HepG2 (cell line): Measurements from ENCODE around the gene FMN2. TPM values are rescaled to one million over a fixed set of nuclear protein-coding genes. Genes with fewer than 3 reads are reported as not detected.

Experiments
- ATAC-seq: fragments of 200-7000 bp; cut with Tn5 transposase; 3 replicates; pipeline ENCODE4 v1.9.1; 2020; ENCODE audit warnings: mild to moderate bottlenecking, moderate library complexity
- BruUV-seq: library from RNA; stranded (reverse); fragments of 400-500 nt; replicated peaks from 2 replicates; lab custom pipeline; 2021; lab: Mats Ljungman, UMichigan
- CTCF ChIA-PET: fragments of 300-600 bp; formaldehyde crosslinking; extraction: SDS; loops from one replicate; lab custom pipeline; 2021; ENCODE audit warnings: low total read pairs, inconsistent platforms, low intra/inter-chr PET ratio; lab: Yijun Ruan, JAX
- POLR2A ChIA-PET: fragments of 350-600 bp; sonication (Branson Sonifier 250); formaldehyde crosslinking; loops from one replicate; lab custom pipeline; 2020; ENCODE audit warnings: antibody characterized with exemption, inconsistent platforms; lab: Yijun Ruan, JAX
- DNase-seq: peaks from one replicate; pipeline ENCODE4 v3.0.0-alpha.2; 2015; ENCODE audit warnings: low spot score
- FAIRE-seq: peaks from 3 replicates; lab custom pipeline; 2011; peaks lifted over from hg19 to GRCh38; lab: Jason Lieb, UNC
- H2AFZ ChIP-seq: one replicate; pipeline ENCODE4 v1.6.1; 2011; ENCODE audit warnings: low read length, inconsistent platforms
- H3K27ac ChIP-seq: fragments of 300-600 bp; 3 replicates; pipeline ENCODE4 v1.8.0; 2011; ENCODE audit warnings: mixed run types, mild to moderate bottlenecking, mixed read lengths, low read length, inconsistent platforms; ENCODE audit not compliant: insufficient read depth; ENCODE audit errors: extremely low read length
- H3K27me3 ChIP-seq, 2 experiments: fragments of 200-600 bp in 1 of 2; 2 replicates in 1 of 2; 3 replicates in 1 of 2; pipeline versions ENCODE4 v1.6.0 to v1.8.0; 2011; ENCODE audit warnings: low read length in 2 of 2, mild to moderate bottlenecking in 2 of 2, moderate library complexity in 2 of 2, inconsistent platforms in 1 of 2; ENCODE audit not compliant: insufficient read depth in 2 of 2, control insufficient read depth in 1 of 2
- H3K36me3 ChIP-seq, 2 experiments: fragments of 200-600 bp in 1 of 2; replicated peaks in 1 of 2; 2 replicates in 1 of 2; 3 replicates in 1 of 2; pipeline versions ENCODE4 v1.5.1 to v1.8.0; 2011; ENCODE audit warnings: low read length in 2 of 2, inconsistent platforms in 1 of 2; ENCODE audit not compliant: insufficient read depth in 2 of 2, control insufficient read depth in 1 of 2
- H3K4me1 ChIP-seq: 2 replicates; pipeline ENCODE4 v1.5.1; 2012; ENCODE audit warnings: low read length, inconsistent platforms; ENCODE audit not compliant: insufficient read depth
- H3K4me2 ChIP-seq: 2 replicates; pipeline ENCODE4 v1.6.0; 2011; ENCODE audit warnings: low read depth, low read length, inconsistent platforms
- H3K4me3 ChIP-seq, 3 experiments: fragments of 200-600 bp in 1 of 3; sonication (generic), shearing (Covaris generic) in 1 of 3; replicated peaks in 1 of 3; 2 replicates each; pipeline ENCODE4 v1.5.1; 2011 to 2016; ENCODE audit warnings: low read length in 3 of 3, inconsistent platforms in 2 of 3, low read depth in 2 of 3, mild to moderate bottlenecking in 2 of 3, control low read depth in 1 of 3, mixed read lengths in 1 of 3; ENCODE audit not compliant: insufficient read depth in 1 of 3
- H3K79me2 ChIP-seq: one replicate; pipeline ENCODE4 v1.6.1; 2011; ENCODE audit warnings: low read length, inconsistent platforms; ENCODE audit not compliant: insufficient read depth
- H3K9ac ChIP-seq: 2 replicates; pipeline ENCODE4 v1.6.0; 2011; ENCODE audit warnings: mild to moderate bottlenecking, low read depth, low read length, inconsistent platforms; ENCODE audit not compliant: insufficient read depth
- H3K9me3 ChIP-seq: 2 replicates; pipeline ENCODE4 v1.5.1; 2012; ENCODE audit warnings: mild to moderate bottlenecking, low read length
- H4K20me1 ChIP-seq: 2 replicates; pipeline ENCODE4 v1.6.0; 2011; ENCODE audit warnings: inconsistent platforms, mild to moderate bottlenecking, low read length, moderate library complexity; ENCODE audit not compliant: insufficient read depth
- ATF7-NPFF ChIP-seq: sonication (generic); formaldehyde crosslinking; IDR thresholded peaks from 2 replicates; pipeline ENCODE4 v1.8.1; 2023; ENCODE audit warnings: mild to moderate bottlenecking, low read depth, missing genetic modification reagents, moderate library complexity
- GATAD2A ChIP-seq: IDR thresholded peaks from 2 replicates; pipeline ENCODE4 v1.6.1; 2016
- GTF3A ChIP-seq: sonication (generic); formaldehyde crosslinking; conservative IDR thresholded peaks from 2 replicates; pipeline ENCODE4 v1.4.0; 2020; ENCODE audit warnings: mild to moderate bottlenecking, missing genetic modification reagents
- HDAC1 ChIP-seq: sonication (generic); formaldehyde crosslinking; IDR thresholded peaks from 2 replicates; pipeline ENCODE4 v1.5.1; 2020; ENCODE audit warnings: mild to moderate bottlenecking, missing genetic modification reagents
- MYC ChIP-seq: sonication (generic); formaldehyde crosslinking; IDR thresholded peaks from 2 replicates; pipeline ENCODE4 v1.9.0; 2021; ENCODE audit warnings: missing genetic modification reagents, borderline replicate concordance
- NFIB ChIP-seq: sonication (generic); formaldehyde crosslinking; IDR thresholded peaks from 2 replicates; pipeline ENCODE4 v1.9.0; 2021; ENCODE audit warnings: missing genetic modification reagents, mild to moderate bottlenecking, borderline replicate concordance
- PRPF4 ChIP-seq: fragments of 200-400 bp; formaldehyde crosslinking; IDR thresholded peaks from 2 replicates; pipeline ENCODE4 v1.6.1; 2016; ENCODE audit warnings: low read length, low read depth; ENCODE audit not compliant: poor library complexity, severe bottlenecking
- TEAD2 ChIP-seq: sonication (generic); formaldehyde crosslinking; IDR thresholded peaks from 2 replicates; pipeline ENCODE4 v1.9.0; 2021; ENCODE audit warnings: missing genetic modification reagents
- TSC22D2 ChIP-seq: sonication (generic); formaldehyde crosslinking; IDR thresholded peaks from 2 replicates; pipeline ENCODE4 v1.5.1; 2020; ENCODE audit warnings: missing genetic modification reagents, mild to moderate bottlenecking, borderline replicate concordance
- ZBTB37 ChIP-seq: sonication (generic); formaldehyde crosslinking; IDR thresholded peaks from 2 replicates; pipeline ENCODE4 v1.4.0; 2020; ENCODE audit warnings: mild to moderate bottlenecking, missing genetic modification reagents
- ZNF292 ChIP-seq: sonication (generic); formaldehyde crosslinking; IDR thresholded peaks from 2 replicates; pipeline ENCODE4 v1.8.1; 2022; ENCODE audit warnings: mild to moderate bottlenecking, low read depth, missing genetic modification reagents, borderline replicate concordance
- ZNF362 ChIP-seq: sonication (generic); formaldehyde crosslinking; IDR thresholded peaks from 2 replicates; pipeline ENCODE4 v1.4.0; 2020; ENCODE audit warnings: missing genetic modification reagents, mild to moderate bottlenecking, borderline replicate concordance
- ZNF75D ChIP-seq: sonication (generic); formaldehyde crosslinking; IDR thresholded peaks from 2 replicates; pipeline ENCODE4 v1.8.1; 2023; ENCODE audit warnings: missing genetic modification reagents, mild to moderate bottlenecking, borderline replicate concordance
- ZNF788 ChIP-seq: sonication (generic); formaldehyde crosslinking; IDR thresholded peaks from 2 replicates; pipeline ENCODE4 v1.5.0; 2020; ENCODE audit warnings: mild to moderate bottlenecking, missing genetic modification reagents, borderline replicate concordance
- WGBS: methylation state at CpG from one replicate; pipeline ENCODE4 v1.1.6; 2017; ENCODE audit warnings: low lambda C conversion rate; 5-methylcytosine and 5-hydroxymethylcytosine counted together
- in situ Hi-C: cut with HindIII; loops from 2 replicates; pipeline ENCODE4 v1.10.0; 2017; ENCODE audit warnings: low pct_unique_long_range_greater_than_20kb; ENCODE audit not compliant: extremely low pct_ligation_motif_present
- intact Hi-C: fragments of 100-400 bp; cut with micrococcal nuclease; formaldehyde crosslinking; loops from one replicate; pipeline ENCODE4 v1.10.0; 2022; ENCODE audit not compliant: unreplicated experiment
- polyA plus RNA-seq, 8 experiments: library from polyadenylated mRNA; depleted of rRNA in 3 of 8; stranded (reverse) in 7 of 8; unstranded in 1 of 8; fragments of >200 nt; fragmentation: Illumina TruSeq in 4 of 8; extraction: Trizol in 4 of 8; gene quantifications; 2 replicates each; pipeline versions ENCODE4 v1.2.1 to v1.2.3, GENCODE V29; 2011 to 2016; ENCODE audit warnings: low read depth in 4 of 8, missing spikeins in 1 of 8, mixed read lengths in 1 of 8; ENCODE audit not compliant: insufficient read depth in 1 of 8
- total RNA-seq, 5 experiments: library from RNA; depleted of rRNA; stranded (reverse); fragments of >200 nt; fragmentation: Illumina TruSeq; extraction: Trizol; gene quantifications; 2 replicates each; pipeline ENCODE4 v1.2.3, GENCODE V29; 2016; ENCODE audit warnings: low read depth in 1 of 5
- TF ChIP-seq, protein P1 (sequence below): sonication (generic); formaldehyde crosslinking; IDR thresholded peaks from 2 replicates; pipeline ENCODE4 v1.5.0; 2020; ENCODE audit warnings: missing genetic modification reagents
- TF ChIP-seq, protein P2 (sequence below): sonication (generic); formaldehyde crosslinking; IDR thresholded peaks from 2 replicates; pipeline ENCODE4 v1.5.0; 2020; ENCODE audit warnings: missing genetic modification reagents

The FMN2 gene
- total and polyA plus RNA-seq, 2 of the 13 experiments (the other 11 are each of a cell fraction or from before 2014, with no cell fraction given) = not detected

DNA sequence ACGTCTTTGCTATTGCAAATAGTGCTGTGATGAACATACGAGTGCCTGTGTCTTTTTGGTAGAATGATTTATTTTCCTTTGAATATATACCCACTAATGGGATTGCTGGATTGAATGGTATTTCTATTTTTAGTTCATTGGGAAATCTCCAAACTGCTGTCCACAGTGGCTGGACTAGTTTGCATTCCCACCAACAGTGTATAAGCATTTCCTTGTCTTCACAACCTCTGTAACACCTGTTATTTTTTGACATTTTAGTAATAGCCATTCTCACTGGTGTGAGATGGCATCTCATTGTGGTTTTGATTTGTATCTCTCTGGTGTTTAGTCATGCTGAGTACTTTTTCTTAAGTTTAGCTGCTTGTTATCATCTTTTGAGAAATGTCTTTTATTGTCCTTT lies 215.0 kb downstream of the FMN2 start:
- Histone ChIP-seq H2AFZ (no peak overlapping the region), H3K4me3 (no peak overlapping the region), H3K4me2 (no peak overlapping the region), H3K36me3 (no peaks in the 10 kb centered on the region), H3K27me3 (no peaks in the 10 kb centered on the region), H3K4me1 (no peaks in the 10 kb centered on the region), H4K20me1 (no peaks in the 10 kb centered on the region), H3K79me2 (no peaks in the 10 kb centered on the region), H3K27ac (no peak overlapping the region), H3K9ac (no peak overlapping the region)
- FAIRE-seq (no peak), DNase-seq (no peak), ATAC-seq (no peak)
- CTCF ChIA-PET = no interaction called here
- in situ Hi-C loops = no loop called here
- BruUV-seq = no TSS peak
- POLR2A ChIA-PET = no interaction called here
- WGBS = 0% methylated on average over 2 of the region's 2 CpGs
- intact Hi-C loops = no loop called here
- no peak for TF ChIP-seq ZNF788
- no peak for TF ChIP-seq ZBTB37 (CRISPR knock-in tag)
- TF ChIP-seq ATF7-NPFF (CRISPR knock-in tag) = no peak
- no peak for TF ChIP-seq ZNF292 (CRISPR knock-in tag)
- no peak for TF ChIP-seq ZNF362 (CRISPR knock-in tag)
- no peak for TF ChIP-seq GATAD2A (CRISPR knock-in tag)
- TF ChIP-seq, all 625 proteins: peak for 0
- H3K9me3 ChIP-seq = no peaks in the 10 kb centered on the region

- H2AFZ ChIP-seq = no peak overlapping the region
- 2% methylated on average over 3 of the region's 3 CpGs for WGBS
- TF ChIP-seq PRPF4 = no peak
- no peak for TF ChIP-seq ZNF75D (CRISPR knock-in tag)
- TF ChIP-seq GTF3A (CRISPR knock-in tag) = no peak
- no peak for TF ChIP-seq TSC22D2 (CRISPR knock-in tag)
- TF ChIP-seq, protein P1, sequence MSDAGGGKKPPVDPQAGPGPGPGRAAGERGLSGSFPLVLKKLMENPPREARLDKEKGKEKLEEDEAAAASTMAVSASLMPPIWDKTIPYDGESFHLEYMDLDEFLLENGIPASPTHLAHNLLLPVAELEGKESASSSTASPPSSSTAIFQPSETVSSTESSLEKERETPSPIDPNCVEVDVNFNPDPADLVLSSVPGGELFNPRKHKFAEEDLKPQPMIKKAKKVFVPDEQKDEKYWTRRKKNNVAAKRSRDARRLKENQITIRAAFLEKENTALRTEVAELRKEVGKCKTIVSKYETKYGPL (CRISPR knock-in tag) = no peak
- TF ChIP-seq NFIB (CRISPR knock-in tag) = no peak
- TF ChIP-seq HDAC1 = no peak
- TF ChIP-seq MYC (CRISPR knock-in tag) = no peak
- TF ChIP-seq, protein P2, sequence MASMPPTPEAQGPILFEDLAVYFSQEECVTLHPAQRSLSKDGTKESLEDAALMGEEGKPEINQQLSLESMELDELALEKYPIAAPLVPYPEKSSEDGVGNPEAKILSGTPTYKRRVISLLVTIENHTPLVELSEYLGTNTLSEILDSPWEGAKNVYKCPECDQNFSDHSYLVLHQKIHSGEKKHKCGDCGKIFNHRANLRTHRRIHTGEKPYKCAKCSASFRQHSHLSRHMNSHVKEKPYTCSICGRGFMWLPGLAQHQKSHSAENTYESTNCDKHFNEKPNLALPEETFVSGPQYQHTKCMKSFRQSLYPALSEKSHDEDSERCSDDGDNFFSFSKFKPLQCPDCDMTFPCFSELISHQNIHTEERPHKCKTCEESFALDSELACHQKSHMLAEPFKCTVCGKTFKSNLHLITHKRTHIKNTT (CRISPR knock-in tag) = no peak
- TF ChIP-seq TEAD2 = no peak
Measured at GRCh38 chr1:240308096-240308495, 216.4 kb downstream of the FMN2 start.

More at GRCh38 chr1:240308096-240308495, 216.4 kb downstream of the FMN2 start:
- H3K36me3 ChIP-seq = no peaks in the 10 kb centered on the region
- H3K27me3 ChIP-seq = no peaks in the 10 kb centered on the region
- FAIRE-seq = no peak
- H4K20me1 ChIP-seq = no peaks in the 10 kb centered on the region
- in situ Hi-C loops (no loop called here), intact Hi-C loops (no loop called here)
- ChIA-PET CTCF (no interaction called here), POLR2A (no interaction called here)
- H3K27ac ChIP-seq = no peak overlapping the region
- H3K4me3 ChIP-seq = no peak overlapping the region
- DNase-seq = no peak
- no peak overlapping the region for H3K4me2 ChIP-seq
- H3K9ac ChIP-seq = no peak overlapping the region
- no TSS peak for BruUV-seq
- no peak for ATAC-seq
- no peaks in the 10 kb centered on the region for H3K9me3 ChIP-seq
- no peaks in the 10 kb centered on the region for H3K79me2 ChIP-seq
- H3K4me1 ChIP-seq = no peaks in the 10 kb centered on the region
